ENCODE measurements around the gene CLHC1. TPM values are rescaled to one million over a fixed set of nuclear protein-coding genes. Genes with fewer than 3 reads are reported as not detected.
"Not testable (repeated sequence)": the region's sequence is repeated elsewhere in the genome, so short reads cannot be mapped to it uniquely, and the experiment has no call there.

CLHC1 gene
- total and polyA plus RNA-seq, 9 donors: 5.6 to 21.3 (median 14.0) TPM

DNA sequence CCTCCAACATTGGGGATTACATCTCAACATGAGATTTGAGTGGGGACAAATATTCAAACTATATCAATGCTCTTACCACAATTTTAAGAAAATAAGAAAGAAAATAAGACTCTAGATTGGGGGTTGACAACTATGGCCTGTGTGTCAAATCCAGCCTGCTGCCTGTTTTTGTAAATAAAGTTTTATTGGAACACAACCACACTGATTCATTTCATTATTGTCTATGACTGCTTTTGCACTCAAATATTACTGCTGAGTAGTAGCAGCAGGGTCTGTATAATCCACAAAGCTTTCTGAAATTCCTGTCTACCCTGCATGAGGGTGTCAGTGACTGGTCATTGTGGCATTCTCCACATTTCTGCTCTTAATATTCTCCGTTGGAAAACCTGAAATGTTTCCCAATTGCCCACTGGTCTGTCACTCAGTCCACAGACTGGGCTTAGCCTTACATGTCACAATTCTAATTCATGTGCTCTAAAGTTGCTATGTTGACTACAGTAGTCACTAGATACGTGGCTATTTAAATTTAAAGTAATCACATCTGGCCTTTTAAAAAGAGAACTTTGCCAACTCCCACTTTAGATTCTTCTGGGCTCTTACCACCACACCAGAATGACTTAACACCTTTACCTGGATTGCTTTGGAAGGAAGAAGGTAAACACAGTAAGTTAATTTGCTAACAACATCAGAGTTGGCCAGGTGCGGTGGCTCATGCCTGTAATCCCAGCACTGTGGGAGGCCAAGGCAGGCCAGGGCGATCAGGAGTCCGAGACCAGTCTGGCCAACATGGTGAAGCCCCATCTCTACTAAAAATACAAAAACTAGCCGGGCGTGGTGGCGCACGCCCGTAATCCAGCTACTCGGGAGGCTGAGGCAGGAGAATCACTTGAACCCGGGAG, 86.9 kb downstream of the CLHC1 start:
- intact Hi-C loops (cut with DNase I): no loop called here
- WGBS, 3 donors: 92 to 96% (median 95%) methylated on average over 12 of the region's 12 CpGs
- H3K36me3 ChIP-seq: no peaks in the 10 kb centered on the region
- H3K4me3 ChIP-seq: no peak overlapping the region
- H3K9me3 ChIP-seq: no peaks in the 10 kb centered on the region
- DNase-seq: no peak
- H3K27me3 ChIP-seq: no peaks in the 10 kb centered on the region
- no peak overlapping the region for H3K27ac ChIP-seq
- H3K4me1 ChIP-seq (ENCODE audit: insufficient read depth): no peaks in the 10 kb centered on the region
- TF ChIP-seq POLR2A (IDR thresholded peaks at IDR 0.05) (no peak), EP300 (IDR thresholded peaks at IDR 0.05) (no peak), CTCF (IDR thresholded peaks at IDR 0.05) (no peak)

GRCh38 chr2:55143706-55144105, 88.4 kb downstream of the CLHC1 start:
- H3K9me3 ChIP-seq; intact Hi-C loops (cut with DNase I); DNase-seq; H3K27ac ChIP-seq; H3K4me3 ChIP-seq; H3K27me3 ChIP-seq; H3K4me1 ChIP-seq (ENCODE audit: insufficient read depth); H3K36me3 ChIP-seq: not testable (repeated sequence)
- WGBS, 3 donors: 90 to 94% (median 91%) methylated on average over 2 of the region's 2 CpGs

DNA sequence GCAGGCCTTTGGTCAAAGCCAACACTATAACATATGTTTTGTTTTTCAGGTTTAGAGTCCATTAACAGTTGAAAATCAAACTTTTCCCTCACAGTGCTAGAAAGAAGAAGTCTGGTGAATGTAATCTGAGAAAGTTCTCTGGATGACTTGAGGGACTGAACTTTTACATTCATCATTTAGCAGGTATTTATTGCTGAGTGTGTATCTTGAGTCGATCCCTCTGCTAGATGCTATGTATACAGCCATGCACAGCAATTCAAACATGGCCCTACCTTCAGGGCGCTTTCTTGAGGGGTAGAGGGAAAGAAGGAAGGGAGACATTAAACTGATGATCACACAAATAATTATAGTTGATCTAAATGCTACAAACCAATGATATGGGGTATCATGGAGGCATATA, 89.6 kb downstream of the CLHC1 start:
- intact Hi-C loops (cut with DNase I): no loop called here
- no peaks in the 10 kb centered on the region for H3K36me3 ChIP-seq
- H3K9me3 ChIP-seq: no peaks in the 10 kb centered on the region
- peaks cover 2% of the 10 kb centered on the region for H3K4me1 ChIP-seq (ENCODE audit: insufficient read depth)
- no peaks in the 10 kb centered on the region for H3K27me3 ChIP-seq
- WGBS, 3 donors: 65 to 84% (median 80%) methylated on average over 2 of the region's 2 CpGs
- no peak overlapping the region for H3K4me3 ChIP-seq
- DNase-seq: no peak
- no peak for TF ChIP-seq EP300 (IDR thresholded peaks at IDR 0.05)
- TF ChIP-seq CTCF (IDR thresholded peaks at IDR 0.05): no peak
- TF ChIP-seq POLR2A (IDR thresholded peaks at IDR 0.05): no peak
- no peak overlapping the region for H3K27ac ChIP-seq

- intact Hi-C loops (cut with DNase I): no loop called here
These were observed 90.3 kb downstream of the CLHC1 start for GRCh38 chr2:55141572-55142413.

More at GRCh38 chr2:55141572-55142413, 90.3 kb downstream of the CLHC1 start:
- 78 to 86% (median 83%) methylated on average over 9 of the region's 9 CpGs for WGBS, 3 donors
- Histone ChIP-seq H3K4me3 (no peak overlapping the region), H3K36me3 (no peaks in the 10 kb centered on the region), H3K27ac (no peak overlapping the region), H3K4me1 (ENCODE audit: insufficient read depth) (peaks cover 2% of the 10 kb centered on the region), H3K9me3 (no peaks in the 10 kb centered on the region), H3K27me3 (no peaks in the 10 kb centered on the region)
- TF ChIP-seq EP300 (IDR thresholded peaks at IDR 0.05) (no peak), CTCF (IDR thresholded peaks at IDR 0.05) (no peak), POLR2A (IDR thresholded peaks at IDR 0.05) (no peak)
- DNase-seq: no peak

Data from ovary (tissue), 9 donors.